ENCODE measurements around the gene ITSN1. TPM values are rescaled to one million over a fixed set of nuclear protein-coding genes. Genes with fewer than 3 reads are reported as not detected.

ITSN1 gene
- total and polyA plus RNA-seq, 4 donors, result 20.3 to 112 (median 40.2) TPM

DNA sequence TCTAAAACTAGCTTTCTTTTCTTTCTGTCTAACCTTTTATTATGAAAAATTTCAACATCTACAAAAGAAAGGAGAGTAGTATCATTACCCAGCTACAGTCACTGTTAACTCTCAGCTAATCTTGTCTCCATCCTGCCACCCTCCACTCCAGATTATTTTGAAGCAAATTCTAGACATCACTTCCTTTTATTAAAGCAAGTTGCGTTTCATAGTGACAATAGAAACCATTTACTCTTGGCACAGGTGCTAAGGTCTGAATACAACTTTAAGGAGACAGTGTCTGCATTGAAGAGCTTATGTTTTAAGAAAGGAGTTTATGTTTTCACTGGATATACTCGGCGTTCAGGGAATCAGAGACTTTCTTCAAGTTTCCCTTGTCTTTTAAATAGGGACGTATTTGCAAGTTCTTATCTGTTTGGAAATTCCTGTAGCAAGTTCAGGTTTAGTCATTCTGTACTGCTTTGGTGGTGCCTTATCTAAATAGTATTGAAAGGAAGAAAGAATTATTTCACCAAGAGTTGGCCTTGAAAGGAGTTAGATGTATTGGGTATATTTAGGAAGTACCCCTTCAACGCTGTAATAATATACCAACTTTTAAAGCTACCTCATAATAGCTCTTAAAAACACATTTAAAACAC, 42.7 kb downstream of the ITSN1 start (continued):
- TF ChIP-seq, protein P1, sequence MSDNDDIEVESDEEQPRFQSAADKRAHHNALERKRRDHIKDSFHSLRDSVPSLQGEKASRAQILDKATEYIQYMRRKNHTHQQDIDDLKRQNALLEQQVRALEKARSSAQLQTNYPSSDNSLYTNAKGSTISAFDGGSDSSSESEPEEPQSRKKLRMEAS (IDR thresholded peaks at IDR 0.05), result no peak

DNA sequence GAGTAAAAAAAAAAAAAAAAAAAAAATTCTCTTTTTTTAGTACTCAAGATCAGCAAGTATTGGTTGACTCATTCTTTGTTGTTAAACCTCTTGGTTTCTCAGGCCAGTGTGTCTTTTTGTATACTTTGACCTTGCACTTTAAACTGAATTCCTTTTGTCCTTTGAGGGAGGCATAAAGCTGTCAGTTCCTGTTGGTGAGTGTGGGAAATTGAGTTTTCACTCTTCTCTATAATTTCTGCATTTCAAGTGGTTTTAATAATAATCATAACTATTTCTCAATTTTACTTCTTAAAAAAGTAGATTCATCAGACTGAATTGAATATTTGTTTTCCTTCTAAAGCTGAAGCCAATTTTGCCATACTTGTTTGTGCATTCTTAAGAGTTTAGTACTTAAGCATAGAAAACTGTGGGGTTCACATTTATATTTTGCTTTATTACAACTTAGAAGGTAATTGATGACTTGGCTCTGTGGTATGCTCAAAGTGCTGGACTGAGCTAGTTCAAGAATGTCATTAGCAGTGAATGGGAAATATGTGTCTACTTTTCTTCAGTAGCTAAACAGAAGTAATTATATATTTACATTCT, 43.4 kb downstream of the ITSN1 start:
- Histone ChIP-seq H3K27me3 (ENCODE audit: control insufficient read depth in 4 of 4, insufficient read depth in 4 of 4, low read length in 3 of 4) (no peaks in the 10 kb centered on the region), H3K4me3 (ENCODE audit: low read depth in 1 of 3, low read length in 3 of 3) (no peak overlapping the region), H3K27ac (ENCODE audit: low read depth in 1 of 2, low read length in 2 of 2) (no peak overlapping the region), H3K36me3 (ENCODE audit: control insufficient read depth in 4 of 4, insufficient read depth in 3 of 4, low read depth in 1 of 4, low read length in 3 of 4) (no peaks in the 10 kb centered on the region), H3K4me1 (ENCODE audit: control insufficient read depth in 4 of 4, insufficient read depth in 4 of 4, low read length in 3 of 4) (peaks cover 4 to 40% (median 12%) of the 10 kb centered on the region in 4 donors), H3K9me3 (ENCODE audit: control insufficient read depth in 4 of 4, low read length in 3 of 4) (no peaks in the 10 kb centered on the region), H3K9ac (ENCODE audit: low read depth in 1 of 2, low read length in 2 of 2) (no peak overlapping the region)
- DNase-seq (ENCODE audit: low spot score), result no peak
- TF ChIP-seq JUND (IDR thresholded peaks at IDR 0.05), result peak in 1 of 2 donors; percentile 39
- TF ChIP-seq RAD21 (IDR thresholded peaks at IDR 0.05), result no peak
- TF ChIP-seq RXRA (IDR thresholded peaks at IDR 0.05), result peak in 1 of 2 donors; percentile 26
- TF ChIP-seq HNF4A (conservative IDR thresholded peaks at IDR 0.05), result peak; percentile 79 to 84
- no peak for TF ChIP-seq TAF1 (conservative IDR thresholded peaks at IDR 0.05)

DNA sequence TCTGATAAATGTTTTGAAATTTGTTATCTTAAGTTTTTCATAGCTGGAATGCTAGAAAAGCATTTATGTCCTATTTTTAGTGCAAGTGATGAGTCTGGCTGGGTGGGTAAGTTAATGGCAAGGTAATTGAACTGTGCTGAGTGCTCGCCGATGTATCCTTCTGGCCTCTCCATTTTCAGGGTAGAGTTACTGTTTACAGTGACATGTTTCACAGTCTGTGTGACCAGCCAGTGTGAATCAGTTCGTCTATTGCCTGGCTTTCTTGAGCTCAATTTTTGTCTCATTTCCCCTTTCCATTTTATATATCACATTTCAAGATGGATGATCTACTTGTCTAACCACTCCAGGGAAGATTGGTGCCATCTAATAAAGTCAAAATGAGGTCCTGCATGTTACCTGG, 44.1 kb downstream of the ITSN1 start:
- H3K4me3 ChIP-seq (ENCODE audit: low read depth in 1 of 3, low read length in 3 of 3), result no peak overlapping the region
- WGBS, result 88% methylated on average over 3 of the region's 3 CpGs
- TF ChIP-seq SP1 (IDR thresholded peaks at IDR 0.05) (no peak), HNF4G (IDR thresholded peaks at IDR 0.05) (no peak), JUND (IDR thresholded peaks at IDR 0.05) (no peak), FOXA2 (IDR thresholded peaks at IDR 0.05) (no peak), GABPA (IDR thresholded peaks at IDR 0.05 in 1 of 2, conservative IDR thresholded peaks at IDR 0.05 in 1 of 2) (no peak), FOXA1 (IDR thresholded peaks at IDR 0.05) (no peak), RXRA (IDR thresholded peaks at IDR 0.05) (no peak), NR2F2 (IDR thresholded peaks at IDR 0.05) (no peak), EGR1 (IDR thresholded peaks at IDR 0.05; ENCODE audit: low read depth in 2 of 2) (no peak), YY1 (IDR thresholded peaks at IDR 0.05) (no peak), TAF1 (conservative IDR thresholded peaks at IDR 0.05) (no peak), HNF4A (conservative IDR thresholded peaks at IDR 0.05) (no peak), RAD21 (IDR thresholded peaks at IDR 0.05) (no peak)
- TF ChIP-seq, protein P2, sequence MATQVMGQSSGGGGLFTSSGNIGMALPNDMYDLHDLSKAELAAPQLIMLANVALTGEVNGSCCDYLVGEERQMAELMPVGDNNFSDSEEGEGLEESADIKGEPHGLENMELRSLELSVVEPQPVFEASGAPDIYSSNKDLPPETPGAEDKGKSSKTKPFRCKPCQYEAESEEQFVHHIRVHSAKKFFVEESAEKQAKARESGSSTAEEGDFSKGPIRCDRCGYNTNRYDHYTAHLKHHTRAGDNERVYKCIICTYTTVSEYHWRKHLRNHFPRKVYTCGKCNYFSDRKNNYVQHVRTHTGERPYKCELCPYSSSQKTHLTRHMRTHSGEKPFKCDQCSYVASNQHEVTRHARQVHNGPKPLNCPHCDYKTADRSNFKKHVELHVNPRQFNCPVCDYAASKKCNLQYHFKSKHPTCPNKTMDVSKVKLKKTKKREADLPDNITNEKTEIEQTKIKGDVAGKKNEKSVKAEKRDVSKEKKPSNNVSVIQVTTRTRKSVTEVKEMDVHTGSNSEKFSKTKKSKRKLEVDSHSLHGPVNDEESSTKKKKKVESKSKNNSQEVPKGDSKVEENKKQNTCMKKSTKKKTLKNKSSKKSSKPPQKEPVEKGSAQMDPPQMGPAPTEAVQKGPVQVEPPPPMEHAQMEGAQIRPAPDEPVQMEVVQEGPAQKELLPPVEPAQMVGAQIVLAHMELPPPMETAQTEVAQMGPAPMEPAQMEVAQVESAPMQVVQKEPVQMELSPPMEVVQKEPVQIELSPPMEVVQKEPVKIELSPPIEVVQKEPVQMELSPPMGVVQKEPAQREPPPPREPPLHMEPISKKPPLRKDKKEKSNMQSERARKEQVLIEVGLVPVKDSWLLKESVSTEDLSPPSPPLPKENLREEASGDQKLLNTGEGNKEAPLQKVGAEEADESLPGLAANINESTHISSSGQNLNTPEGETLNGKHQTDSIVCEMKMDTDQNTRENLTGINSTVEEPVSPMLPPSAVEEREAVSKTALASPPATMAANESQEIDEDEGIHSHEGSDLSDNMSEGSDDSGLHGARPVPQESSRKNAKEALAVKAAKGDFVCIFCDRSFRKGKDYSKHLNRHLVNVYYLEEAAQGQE (IDR thresholded peaks at IDR 0.05), result no peak
- TF ChIP-seq, protein P1 (IDR thresholded peaks at IDR 0.05), result no peak
- TF ChIP-seq, protein P3, sequence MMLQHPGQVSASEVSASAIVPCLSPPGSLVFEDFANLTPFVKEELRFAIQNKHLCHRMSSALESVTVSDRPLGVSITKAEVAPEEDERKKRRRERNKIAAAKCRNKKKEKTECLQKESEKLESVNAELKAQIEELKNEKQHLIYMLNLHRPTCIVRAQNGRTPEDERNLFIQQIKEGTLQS (IDR thresholded peaks at IDR 0.05), result no peak
- TF ChIP-seq, protein P4, sequence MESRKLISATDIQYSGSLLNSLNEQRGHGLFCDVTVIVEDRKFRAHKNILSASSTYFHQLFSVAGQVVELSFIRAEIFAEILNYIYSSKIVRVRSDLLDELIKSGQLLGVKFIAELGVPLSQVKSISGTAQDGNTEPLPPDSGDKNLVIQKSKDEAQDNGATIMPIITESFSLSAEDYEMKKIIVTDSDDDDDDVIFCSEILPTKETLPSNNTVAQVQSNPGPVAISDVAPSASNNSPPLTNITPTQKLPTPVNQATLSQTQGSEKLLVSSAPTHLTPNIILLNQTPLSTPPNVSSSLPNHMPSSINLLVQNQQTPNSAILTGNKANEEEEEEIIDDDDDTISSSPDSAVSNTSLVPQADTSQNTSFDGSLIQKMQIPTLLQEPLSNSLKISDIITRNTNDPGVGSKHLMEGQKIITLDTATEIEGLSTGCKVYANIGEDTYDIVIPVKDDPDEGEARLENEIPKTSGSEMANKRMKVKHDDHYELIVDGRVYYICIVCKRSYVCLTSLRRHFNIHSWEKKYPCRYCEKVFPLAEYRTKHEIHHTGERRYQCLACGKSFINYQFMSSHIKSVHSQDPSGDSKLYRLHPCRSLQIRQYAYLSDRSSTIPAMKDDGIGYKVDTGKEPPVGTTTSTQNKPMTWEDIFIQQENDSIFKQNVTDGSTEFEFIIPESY (IDR thresholded peaks at IDR 0.05), result no peak
- TF ChIP-seq, protein P5, sequence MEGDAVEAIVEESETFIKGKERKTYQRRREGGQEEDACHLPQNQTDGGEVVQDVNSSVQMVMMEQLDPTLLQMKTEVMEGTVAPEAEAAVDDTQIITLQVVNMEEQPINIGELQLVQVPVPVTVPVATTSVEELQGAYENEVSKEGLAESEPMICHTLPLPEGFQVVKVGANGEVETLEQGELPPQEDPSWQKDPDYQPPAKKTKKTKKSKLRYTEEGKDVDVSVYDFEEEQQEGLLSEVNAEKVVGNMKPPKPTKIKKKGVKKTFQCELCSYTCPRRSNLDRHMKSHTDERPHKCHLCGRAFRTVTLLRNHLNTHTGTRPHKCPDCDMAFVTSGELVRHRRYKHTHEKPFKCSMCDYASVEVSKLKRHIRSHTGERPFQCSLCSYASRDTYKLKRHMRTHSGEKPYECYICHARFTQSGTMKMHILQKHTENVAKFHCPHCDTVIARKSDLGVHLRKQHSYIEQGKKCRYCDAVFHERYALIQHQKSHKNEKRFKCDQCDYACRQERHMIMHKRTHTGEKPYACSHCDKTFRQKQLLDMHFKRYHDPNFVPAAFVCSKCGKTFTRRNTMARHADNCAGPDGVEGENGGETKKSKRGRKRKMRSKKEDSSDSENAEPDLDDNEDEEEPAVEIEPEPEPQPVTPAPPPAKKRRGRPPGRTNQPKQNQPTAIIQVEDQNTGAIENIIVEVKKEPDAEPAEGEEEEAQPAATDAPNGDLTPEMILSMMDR (IDR thresholded peaks at IDR 0.05; ENCODE audit: low read depth, low read length, missing input control), result no peak
- H3K9ac ChIP-seq (ENCODE audit: low read depth in 1 of 2, low read length in 2 of 2), result no peak overlapping the region
- no peaks in the 10 kb centered on the region for H3K36me3 ChIP-seq (ENCODE audit: control insufficient read depth in 4 of 4, insufficient read depth in 3 of 4, low read depth in 1 of 4, low read length in 3 of 4)
- no peaks in the 10 kb centered on the region for H3K27me3 ChIP-seq (ENCODE audit: control insufficient read depth in 4 of 4, insufficient read depth in 4 of 4, low read length in 3 of 4)
- DNase-seq (ENCODE audit: low spot score), result no peak
- peaks cover 4 to 38% (median 15%) of the 10 kb centered on the region in 4 donors for H3K4me1 ChIP-seq (ENCODE audit: control insufficient read depth in 4 of 4, insufficient read depth in 4 of 4, low read length in 3 of 4)
- H3K27ac ChIP-seq (ENCODE audit: low read depth in 1 of 2, low read length in 2 of 2), result no peak overlapping the region
- H3K9me3 ChIP-seq (ENCODE audit: control insufficient read depth in 4 of 4, low read length in 3 of 4), result no peaks in the 10 kb centered on the region

All from liver (tissue), 9 donors.